GM19099 (cell line): ENCODE results near the gene TBC1D4.

Source experiments
- POLR2A ChIP-seq: IDR thresholded peaks from 3 replicates; pipeline ENCODE4 v1.6.1; 2011; ENCODE audit warnings: low read depth; ENCODE audit not compliant: insufficient read length; ENCODE audit errors: extremely low read depth

TBC1D4 gene

DNA sequence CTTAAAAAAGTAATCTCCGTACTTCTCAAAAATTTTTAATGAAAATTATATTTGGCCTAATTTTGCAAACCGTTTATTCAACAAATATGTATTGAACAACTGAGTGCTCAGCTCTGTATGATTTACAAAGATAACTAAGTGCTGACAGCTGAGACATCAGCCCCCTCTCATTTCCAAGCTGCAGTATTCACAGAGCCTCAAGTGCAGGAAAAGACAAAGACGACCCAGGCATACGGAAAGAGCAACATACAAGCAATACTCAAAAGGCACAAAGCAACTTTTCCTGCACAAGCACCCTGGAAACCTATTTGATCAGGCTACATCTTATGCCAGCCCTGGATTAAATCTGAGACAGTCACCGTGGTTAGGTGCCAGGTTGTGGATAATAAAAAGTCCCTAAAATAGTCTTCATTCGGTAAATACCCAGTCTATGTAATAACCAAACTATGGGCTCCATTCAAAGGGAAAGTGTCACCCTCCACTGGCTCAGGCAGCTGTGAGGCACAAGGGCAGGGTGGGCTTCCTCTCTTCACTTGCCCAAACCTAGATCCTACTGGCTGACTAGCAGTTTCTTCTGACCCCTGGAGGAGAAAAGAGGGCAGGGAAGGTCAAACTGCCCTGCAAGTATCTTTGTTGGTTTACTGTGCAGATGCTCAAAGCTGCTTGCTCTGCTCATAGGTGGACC lies 65.5 kb downstream of the TBC1D4 start:
- no peak for TF ChIP-seq POLR2A

DNA sequence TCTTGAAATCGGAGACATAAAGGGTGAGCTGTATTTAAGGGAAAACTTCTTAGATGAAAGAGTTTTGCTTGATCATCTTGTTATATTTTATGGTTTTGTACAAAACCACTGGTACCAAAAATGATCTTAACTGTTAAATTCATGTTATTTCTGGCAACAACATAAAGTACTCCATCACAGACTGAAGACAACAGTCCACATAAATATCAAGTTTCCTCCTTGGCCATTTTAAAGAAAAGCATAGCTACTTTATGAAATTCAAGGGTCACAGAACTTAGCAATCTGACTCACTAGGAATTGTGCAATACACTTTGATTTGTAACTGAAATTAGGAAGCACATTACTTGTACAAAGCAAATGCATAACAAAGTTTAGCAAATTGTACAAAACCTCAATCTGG lies 66.3 kb downstream of the TBC1D4 start:
- TF ChIP-seq POLR2A, result no peak

DNA sequence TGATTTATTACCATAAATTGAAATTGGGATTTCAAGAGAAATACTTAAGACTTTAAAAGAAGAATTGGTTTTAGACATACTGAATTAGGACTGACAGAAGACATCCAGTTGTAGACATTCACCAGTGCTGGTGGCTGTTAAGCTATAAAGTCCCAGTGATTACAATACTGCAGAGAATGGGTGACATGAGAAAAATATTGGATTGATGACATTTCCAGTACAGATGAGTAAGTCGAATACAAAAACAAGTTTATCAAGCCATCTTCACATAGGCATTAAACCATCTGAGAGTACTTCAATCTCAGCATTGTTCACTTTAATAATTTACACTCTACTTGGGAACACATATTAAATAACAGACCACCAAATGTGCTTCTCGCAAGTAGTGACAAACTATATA lies 66.8 kb downstream of the TBC1D4 start:
- no peak for TF ChIP-seq POLR2A

DNA sequence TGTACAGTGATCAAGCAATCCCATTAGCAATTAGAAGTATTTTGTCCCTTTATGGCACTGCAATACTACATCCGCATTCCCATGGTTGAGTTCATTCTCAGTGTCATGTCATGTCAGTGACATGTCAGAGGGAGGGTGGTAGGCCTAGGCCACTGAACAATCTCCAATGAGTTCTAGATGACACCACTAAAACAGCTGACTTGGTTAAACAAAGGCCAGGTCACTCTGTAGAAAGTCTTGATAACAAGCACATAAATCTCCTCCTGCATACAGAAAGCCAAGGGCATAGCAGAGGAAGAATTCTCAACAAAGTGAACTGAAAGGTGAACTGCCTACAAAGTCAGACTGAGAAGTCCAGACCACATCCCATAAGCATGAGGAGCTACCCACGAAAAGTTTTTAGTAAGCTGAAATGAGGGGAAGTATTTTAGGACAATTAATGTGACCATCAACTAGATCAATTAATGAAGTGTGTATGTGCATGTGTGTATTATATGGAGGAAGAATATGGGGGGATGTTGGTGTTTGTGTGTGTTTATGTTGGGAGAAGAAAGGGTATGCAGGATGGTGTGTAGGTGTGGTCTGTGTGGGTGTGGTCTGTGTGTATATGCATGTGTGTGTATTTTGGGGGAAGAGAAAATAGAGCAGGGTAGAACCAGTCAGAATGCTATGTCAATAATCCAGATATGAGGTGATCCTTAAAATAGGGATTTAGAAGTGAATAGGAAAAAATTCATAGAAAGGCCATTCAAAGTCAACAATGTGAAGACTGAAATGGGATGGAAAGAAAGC lies 67.7 kb downstream of the TBC1D4 start:
- no peak for TF ChIP-seq POLR2A

DNA sequence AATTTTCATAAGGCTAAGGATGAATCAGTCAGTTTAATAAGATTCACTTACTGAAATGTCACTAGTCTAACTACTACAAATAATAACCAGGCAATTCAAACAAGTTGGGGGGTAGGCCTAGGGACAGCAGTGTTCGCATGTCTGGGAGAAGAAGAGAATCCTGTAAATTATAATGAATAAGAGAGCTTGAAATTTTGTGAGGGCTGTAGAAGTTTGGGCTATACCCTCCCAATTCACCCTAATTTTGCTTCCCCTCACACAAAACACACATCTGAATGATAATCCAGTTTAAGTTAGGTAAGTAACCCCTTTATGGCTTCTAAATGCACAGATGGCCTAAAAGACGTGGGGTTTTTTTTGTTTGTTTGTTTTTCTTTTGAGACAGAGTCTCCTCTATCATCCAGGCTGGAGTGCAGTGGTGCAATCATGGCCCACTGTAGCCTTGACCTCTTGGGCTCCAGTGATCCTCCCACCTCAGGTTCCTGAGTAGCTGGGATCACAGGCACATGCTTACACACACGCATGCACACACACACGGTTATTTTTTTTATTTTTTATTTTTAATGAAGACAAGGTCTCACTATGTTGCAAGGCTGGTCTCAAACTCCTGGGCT lies 69.9 kb downstream of the TBC1D4 start:
- no peak for TF ChIP-seq POLR2A

DNA sequence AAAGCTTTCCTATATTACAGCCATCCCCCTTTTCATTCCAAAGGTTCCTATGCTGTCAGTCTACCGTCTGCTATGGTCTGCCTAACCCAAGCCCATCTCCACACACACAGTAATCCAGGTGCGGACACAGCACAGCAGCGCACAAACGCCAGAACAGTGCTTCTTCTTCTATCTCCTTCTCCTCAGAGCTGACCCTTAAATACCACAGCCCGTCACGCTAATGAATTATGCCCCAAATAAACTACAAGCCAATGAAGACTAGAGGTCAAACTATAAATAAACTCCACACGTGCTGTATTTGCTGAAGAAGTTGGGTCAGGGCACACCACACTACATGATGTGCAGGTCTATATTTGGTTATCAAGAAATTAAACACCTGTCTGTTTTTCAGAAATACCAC lies 71.8 kb downstream of the TBC1D4 start:
- TF ChIP-seq POLR2A, result no peak

DNA sequence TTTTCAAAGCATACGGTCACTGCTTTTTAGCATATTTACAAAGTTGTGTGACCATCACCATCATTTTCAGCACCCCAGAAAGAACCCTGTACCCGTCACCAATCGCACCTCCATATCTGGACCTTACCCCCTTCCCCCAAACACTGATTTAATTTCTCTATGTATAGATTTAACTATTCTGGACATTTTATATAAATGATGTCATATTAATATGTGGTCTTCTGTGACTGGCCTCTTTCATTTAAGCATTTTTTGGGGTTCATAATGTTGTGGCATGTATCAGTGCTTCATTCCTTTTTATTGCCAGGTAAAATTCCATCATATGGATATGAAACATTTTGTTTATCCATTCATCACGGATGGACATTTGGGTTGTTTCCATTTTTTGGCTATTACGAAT lies 74.0 kb downstream of the TBC1D4 start:
- TF ChIP-seq POLR2A, result no peak

DNA sequence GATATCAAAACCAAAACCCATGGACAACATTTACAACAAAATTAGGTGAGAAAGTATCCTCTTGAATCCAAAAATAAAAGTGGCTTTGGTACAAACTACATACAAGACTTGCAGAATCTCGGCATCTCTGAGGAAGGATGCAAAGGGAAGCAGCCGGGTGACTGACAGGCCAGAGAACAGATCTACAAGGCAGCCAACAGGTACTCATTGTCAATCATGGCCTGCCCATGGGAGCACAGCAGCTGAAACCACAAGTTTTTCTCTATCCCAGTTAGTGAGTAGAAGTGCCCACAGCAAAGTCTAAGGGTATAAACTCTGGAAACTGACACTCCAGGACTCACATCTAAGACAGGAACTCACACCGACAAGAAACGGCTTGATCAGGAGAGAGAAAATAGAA lies 74.5 kb downstream of the TBC1D4 start:
- TF ChIP-seq POLR2A, result no peak

DNA sequence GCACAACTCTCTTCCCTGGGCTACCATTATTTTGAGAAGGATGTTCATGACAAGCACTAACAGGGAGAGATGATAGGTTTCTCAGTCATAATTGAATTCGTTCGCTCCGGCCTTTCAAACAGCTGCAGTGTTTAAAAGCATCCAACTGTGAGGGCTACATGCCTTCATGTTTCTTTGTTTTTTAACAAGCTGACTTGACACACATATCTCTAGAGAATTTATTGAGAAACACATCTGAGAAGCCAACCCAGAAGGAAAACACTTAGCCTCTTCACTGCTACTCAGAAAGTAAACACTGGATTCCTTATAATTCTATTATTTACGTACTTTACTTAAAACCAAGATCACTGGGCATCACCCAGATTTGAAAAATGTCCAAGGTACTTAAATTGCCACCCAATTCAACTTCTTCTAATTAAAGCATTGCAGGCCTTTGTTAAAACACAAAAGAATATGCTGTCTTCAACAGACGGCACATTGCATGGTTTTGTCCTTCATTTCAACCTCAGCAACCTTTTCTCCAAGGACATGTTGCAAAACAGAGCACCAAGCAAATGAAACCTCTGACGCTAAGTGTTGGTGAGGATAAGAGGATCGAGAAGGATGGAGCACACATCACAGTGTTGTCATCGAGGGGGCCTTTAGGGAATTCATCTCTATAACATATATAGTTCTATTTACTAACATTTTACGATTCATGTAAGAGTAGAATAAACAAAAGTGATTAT lies 75.8 kb downstream of the TBC1D4 start:
- TF ChIP-seq POLR2A, result no peak

DNA sequence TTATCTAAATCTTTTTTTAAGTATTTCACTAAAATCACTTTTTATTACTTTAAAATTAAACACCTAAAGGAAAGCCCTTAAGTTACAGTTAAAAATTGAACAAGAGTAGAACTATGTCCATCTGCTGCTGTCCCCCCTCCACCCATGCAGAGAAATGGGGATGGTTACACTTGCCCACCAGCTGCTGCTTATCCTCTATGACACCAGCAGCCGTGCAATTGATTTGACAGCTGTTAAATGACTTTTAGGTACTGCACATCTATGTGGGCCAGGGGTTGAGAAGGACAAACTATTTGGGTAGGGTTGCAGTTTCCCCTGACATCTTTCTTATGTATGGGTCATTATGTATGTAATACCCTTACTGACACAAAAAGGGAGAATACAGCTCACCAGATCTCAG lies 77.2 kb downstream of the TBC1D4 start:
- TF ChIP-seq POLR2A, result no peak

DNA sequence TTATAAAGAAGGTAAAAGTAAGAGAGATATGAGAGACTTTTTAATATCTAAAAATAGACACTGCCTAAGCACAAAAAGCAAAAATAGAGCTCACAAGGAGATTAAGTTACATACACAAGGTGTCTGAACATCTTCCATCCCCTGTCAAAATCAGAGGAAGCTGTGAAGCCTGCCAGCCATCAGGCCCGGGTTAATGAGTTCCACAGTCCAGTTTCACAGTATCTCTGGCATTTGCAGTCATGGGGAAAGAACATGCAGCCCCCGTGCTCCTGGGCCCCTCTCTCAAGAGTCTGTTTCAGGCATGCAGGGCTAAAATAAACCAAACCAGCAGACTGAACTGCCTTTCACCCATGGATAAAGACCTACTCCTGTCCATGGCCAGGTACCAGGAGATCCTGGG lies 79.2 kb downstream of the TBC1D4 start:
- no peak for TF ChIP-seq POLR2A

DNA sequence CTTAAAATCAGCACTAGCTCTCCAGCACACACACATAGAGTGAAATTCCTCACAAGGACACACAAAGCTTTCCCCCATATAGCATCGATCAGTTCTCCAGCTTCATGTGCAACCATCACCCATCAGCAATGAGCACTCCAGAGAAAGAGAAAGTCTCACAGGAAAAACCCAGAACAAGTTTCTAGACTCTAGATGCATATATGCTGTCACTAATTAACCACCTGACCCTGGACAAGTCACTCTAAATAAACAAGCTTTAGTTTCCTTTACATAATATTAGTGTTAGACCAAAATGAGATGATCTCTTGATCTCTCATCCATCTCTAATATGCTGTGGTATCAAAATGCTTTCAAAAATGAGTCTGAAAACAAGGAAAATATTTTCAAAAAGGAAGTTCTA lies 81.2 kb downstream of the TBC1D4 start:
- TF ChIP-seq POLR2A, result no peak

DNA sequence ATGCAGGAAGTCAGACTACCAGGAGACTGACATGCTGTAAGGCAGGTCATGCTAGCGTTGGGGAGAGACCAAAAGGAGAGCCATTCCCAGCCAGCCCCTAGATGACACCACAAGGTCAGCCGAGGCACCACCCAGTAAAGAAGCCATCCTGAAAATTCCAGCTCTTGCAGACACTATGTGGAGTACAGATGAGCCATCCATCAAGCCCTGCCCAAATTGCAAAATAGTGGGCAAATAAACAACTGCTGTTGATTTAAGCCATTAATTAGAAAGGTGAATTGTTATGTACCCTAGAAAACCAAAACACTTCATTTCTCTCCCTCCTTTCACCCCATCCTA lies 82.1 kb downstream of the TBC1D4 start:
- no peak for TF ChIP-seq POLR2A

DNA sequence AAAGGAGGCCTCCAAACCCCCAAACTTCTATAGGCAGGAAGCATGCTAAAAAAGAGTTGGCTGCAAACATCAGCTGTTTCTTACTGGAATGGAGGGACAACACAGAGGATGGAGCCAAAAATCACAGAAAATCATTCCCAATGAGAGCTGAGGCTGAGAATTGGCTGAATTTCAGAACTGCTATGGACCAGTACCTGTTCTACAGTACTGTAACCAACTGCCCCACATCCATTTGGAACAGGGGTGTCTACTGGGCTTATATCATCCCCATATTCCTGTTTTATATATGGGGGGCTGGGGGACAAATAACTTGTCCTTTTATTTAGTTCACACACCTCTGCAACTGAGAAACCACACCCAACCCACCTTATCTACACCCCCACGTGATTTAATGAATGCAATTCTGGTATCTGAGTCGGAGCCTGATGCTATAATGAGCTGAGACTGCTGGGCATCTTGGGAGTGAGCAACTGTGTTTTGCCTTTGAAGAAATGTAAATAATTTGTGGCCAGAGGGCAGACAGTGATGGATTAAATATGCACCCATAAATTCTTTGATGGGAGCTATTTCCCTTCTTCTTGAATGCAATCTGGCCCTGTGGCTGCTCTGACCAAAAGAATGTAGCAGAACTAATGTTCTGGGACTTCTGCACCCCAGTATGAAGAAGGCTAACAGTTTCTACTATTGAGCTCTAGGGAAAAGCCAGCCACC lies 82.6 kb downstream of the TBC1D4 start:
- TF ChIP-seq POLR2A, result no peak

DNA sequence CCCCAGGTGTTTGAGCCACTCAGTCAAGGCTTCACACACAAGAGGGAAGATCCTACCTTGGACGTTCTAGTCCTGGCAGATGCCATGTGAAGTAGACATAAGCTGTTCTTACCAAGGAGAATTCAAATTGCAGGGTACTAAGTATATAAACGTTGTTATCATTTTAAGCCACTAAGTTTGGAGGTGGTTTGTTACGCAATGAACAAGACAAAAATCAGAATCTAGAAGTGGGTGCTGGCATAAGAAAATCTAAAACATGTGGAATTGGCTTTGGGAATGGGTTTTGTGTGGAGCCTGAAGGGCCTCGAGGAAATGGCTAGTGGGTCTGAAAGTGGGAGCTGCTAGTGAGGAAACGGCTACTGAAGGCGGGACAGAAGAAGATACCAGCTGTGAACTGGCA lies 83.9 kb downstream of the TBC1D4 start:
- TF ChIP-seq POLR2A, result no peak

DNA sequence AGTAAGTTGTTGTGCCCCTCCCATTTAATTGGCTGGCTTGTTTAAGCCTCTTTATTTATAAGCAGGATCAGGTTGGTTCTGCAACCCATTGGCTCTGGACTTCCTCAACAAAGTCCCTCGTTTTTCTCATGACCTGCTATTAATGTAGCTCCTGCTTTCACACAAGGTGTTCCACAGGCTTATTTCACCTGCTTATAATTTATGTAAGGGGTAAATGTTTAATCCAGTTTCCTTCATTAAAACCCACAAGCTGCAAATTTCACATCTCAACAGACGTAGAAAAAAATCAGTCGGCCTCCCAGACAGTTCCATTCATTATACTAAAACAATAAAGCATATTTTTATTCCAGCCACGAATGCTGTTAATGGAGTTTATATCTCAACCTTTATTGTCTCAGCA lies 86.1 kb downstream of the TBC1D4 start:
- no peak for TF ChIP-seq POLR2A

DNA sequence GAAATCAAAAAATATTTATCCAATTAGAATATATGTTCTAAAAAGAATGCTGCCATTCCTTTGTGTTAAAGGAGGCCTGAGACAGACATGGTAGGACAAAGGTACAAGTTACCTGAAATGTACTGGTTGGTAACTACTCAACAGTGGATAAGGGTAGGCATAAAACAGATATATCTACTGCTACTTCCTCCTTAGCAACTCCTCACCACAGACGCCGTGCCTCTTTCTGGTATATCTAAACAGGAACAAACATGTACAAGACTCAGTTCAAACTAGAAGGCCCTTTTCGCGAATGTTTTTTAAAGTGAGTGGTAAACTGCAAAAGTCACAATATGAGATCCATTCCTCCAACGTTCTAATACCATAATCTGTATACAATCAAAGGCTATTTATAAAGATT lies 86.9 kb downstream of the TBC1D4 start:
- no peak for TF ChIP-seq POLR2A
